ENCODE data around the gene NIFK. TPM values are rescaled to one million over a fixed set of nuclear protein-coding genes. Genes with fewer than 3 reads are reported as not detected.
A peak's percentile ranks its signal among the peaks of the same experiment; 100 is the strongest.

Gene NIFK
- total RNA-seq, 1 donor from 2014 or later, result 60.8 TPM

DNA sequence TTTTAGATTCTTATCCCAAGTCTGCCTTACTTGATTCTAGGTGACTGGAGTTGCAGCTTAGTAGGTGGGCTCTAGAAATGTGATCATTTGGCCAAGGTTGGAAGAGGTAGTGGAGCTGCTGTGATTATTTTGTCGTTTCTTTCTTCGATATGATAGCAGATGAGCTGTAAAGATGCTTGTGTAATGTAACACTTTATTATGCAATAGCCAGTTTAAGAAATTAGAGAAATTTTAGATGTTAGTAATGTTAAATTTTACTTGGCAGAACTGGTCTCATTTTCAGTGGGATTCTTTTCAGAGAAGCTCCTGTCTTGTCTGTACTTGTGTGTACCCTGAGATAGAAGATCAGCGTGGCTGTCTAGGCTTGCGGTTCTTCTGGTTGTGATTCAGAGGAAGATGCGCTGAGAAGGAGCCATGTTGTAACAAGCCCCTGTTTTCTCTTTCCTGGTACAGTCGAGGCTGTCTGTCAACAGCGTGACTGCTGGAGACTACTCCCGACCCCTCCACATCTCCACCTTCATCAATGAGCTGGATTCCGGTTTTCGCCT lies 28.1 kb upstream of the NIFK start:
- DNase-seq (ENCODE audit: low read depth), result no peak

DNA sequence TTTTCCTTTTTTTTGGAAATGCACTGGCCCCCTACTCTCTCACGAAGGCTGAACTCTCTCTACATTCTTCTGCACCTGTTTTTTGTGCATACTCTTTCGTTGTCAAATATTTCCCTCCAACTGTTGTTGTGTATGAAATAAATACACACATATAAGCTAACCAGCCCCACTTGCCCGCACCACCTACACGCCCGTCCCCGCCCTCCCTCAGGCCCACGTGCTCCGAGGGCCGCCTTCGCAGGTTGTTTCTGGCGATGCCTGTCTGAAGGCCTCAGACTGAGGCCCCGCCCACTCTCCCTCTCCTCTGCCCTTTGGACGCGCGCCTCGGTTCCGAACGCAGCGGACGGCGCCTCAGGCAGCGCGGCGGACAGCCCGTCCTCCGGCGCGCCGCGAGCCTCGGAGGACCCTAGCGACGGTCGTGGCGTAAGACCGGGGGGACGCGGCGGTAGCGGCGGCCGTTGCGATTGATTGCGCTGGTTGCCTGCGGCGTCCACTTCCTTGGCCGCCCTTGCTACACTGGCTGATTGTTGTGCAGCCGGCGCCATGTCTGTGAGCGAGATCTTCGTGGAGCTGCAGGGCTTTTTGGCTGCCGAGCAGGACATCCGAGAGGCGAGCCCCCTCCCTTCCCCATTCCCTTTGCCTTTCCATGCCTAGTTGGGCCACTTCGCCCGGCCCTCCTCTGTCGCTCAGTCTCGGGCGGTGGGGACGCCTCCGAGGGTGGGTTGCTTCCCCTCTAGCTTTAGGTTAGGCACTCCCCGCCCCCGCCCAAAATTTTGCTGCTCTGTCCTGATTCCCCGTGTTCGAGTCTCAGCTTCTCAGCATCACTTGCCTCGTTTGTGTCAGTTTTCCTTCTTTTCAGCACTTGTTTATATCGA lies 18.8 kb upstream of the NIFK start, which contains the start of gene TSN:
TSN (plus strand) TSS at position 415 of the 875 bp plus-strand sequence; CDS start at position 544, 129 bp downstream.
- H3K4me3 ChIP-seq (ENCODE audit: low read depth, low read length), result peak within 1 kb of the TSS; percentile 90
- TF ChIP-seq, protein P1, sequence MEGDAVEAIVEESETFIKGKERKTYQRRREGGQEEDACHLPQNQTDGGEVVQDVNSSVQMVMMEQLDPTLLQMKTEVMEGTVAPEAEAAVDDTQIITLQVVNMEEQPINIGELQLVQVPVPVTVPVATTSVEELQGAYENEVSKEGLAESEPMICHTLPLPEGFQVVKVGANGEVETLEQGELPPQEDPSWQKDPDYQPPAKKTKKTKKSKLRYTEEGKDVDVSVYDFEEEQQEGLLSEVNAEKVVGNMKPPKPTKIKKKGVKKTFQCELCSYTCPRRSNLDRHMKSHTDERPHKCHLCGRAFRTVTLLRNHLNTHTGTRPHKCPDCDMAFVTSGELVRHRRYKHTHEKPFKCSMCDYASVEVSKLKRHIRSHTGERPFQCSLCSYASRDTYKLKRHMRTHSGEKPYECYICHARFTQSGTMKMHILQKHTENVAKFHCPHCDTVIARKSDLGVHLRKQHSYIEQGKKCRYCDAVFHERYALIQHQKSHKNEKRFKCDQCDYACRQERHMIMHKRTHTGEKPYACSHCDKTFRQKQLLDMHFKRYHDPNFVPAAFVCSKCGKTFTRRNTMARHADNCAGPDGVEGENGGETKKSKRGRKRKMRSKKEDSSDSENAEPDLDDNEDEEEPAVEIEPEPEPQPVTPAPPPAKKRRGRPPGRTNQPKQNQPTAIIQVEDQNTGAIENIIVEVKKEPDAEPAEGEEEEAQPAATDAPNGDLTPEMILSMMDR (IDR thresholded peaks at IDR 0.05; ENCODE audit: insufficient read depth, low read length, poor library complexity, severe bottlenecking), result no peak
- peak; percentile 82 for DNase-seq (ENCODE audit: low read depth)
- no peaks in the 10 kb centered on the region for H3K36me3 ChIP-seq (ENCODE audit: control insufficient read depth, insufficient read depth, low read length)
- H3K27me3 ChIP-seq (ENCODE audit: control insufficient read depth, insufficient read depth, low read length), result no peaks in the 10 kb centered on the region

More for the DNA sequence above, 28.1 kb upstream of the NIFK start:
- no peak overlapping the region for H3K4me3 ChIP-seq (ENCODE audit: low read depth, low read length)
- H3K36me3 ChIP-seq (ENCODE audit: control insufficient read depth, insufficient read depth, low read length), result no peaks in the 10 kb centered on the region
- H3K27me3 ChIP-seq (ENCODE audit: control insufficient read depth, insufficient read depth, low read length), result no peaks in the 10 kb centered on the region
- TF ChIP-seq, protein P1 (IDR thresholded peaks at IDR 0.05; ENCODE audit: insufficient read depth, low read length, poor library complexity, severe bottlenecking), result no peak

DNA sequence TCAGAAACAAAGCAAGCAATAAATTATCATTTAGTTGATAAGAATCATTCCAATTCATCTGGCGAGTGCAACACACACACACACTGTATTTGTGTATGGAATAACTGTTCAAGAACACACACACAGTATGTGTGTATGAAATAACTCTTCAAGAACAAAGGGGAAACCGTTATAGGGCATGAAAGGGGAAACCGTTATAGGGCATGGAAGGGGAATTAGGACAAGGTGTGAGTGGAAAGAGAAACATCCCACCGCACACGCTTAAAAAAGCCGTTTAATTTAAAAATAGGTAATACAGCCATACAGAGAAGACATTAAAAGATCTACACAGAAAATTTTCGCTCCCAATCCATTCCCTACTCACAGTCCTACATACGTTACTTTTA lies 18.2 kb upstream of the NIFK start:
- Histone ChIP-seq H3K27me3 (ENCODE audit: control insufficient read depth, insufficient read depth, low read length) (no peaks in the 10 kb centered on the region), H3K4me3 (ENCODE audit: low read depth, low read length) (peak overlapping the region; percentile 90), H3K36me3 (ENCODE audit: control insufficient read depth, insufficient read depth, low read length) (no peaks in the 10 kb centered on the region)
- TF ChIP-seq, protein P1 (IDR thresholded peaks at IDR 0.05; ENCODE audit: insufficient read depth, low read length, poor library complexity, severe bottlenecking), result no peak
- no peak for DNase-seq (ENCODE audit: low read depth)

DNA sequence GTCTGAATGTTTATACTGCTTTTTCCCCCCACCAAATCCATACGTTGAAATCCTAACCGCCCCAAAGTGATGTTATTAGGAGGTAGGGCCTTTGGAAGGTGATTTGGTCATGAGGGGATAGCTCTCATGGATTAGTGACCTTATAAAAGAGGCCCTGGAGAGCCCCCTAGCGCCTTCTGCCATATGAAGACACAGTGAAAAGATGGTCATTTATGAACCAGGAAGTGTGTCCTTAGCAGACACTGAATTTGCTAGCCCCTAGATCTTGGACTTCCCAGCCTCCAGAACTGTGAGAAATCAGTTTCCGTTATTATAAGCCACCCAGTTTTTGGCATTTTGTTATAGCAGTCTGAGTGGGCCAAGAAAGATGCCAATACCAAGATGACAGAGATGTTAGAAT lies 11.5 kb upstream of the NIFK start:
- no peaks in the 10 kb centered on the region for H3K36me3 ChIP-seq (ENCODE audit: control insufficient read depth, insufficient read depth, low read length)
- H3K27me3 ChIP-seq (ENCODE audit: control insufficient read depth, insufficient read depth, low read length), result no peaks in the 10 kb centered on the region
- DNase-seq (ENCODE audit: low read depth), result no peak
- TF ChIP-seq, protein P1 (IDR thresholded peaks at IDR 0.05; ENCODE audit: insufficient read depth, low read length, poor library complexity, severe bottlenecking), result peak; percentile 32
- H3K4me3 ChIP-seq (ENCODE audit: low read depth, low read length), result no peak overlapping the region

DNA sequence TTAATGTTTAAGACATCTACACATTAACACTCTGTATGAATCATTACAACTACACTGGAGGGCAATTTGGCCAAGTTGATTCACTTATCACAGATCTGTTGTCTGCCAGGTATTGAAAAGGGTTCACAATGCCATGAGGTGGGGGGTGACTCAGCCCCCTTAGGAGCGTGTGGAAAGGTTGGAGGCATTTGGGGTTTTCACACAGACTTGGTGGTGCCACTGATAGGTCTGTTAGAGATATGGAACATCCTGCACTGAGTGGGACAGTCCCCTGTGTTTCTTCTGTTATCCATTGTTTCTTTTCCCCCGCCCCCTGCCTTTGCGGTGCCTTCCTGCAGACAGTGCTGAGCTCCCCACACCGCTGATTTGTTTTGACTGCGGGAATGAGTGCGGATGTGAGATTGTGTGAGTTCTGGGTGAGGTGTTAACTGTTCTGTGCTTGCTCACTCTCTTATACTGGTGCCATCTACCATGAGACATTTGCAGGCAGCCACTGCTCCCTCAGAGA lies 9.4 kb upstream of the NIFK start:
- Histone ChIP-seq H3K36me3 (ENCODE audit: control insufficient read depth, insufficient read depth, low read length) (no peaks in the 10 kb centered on the region), H3K4me3 (ENCODE audit: low read depth, low read length) (no peak overlapping the region), H3K27me3 (ENCODE audit: control insufficient read depth, insufficient read depth, low read length) (no peaks in the 10 kb centered on the region)
- DNase-seq (ENCODE audit: low read depth), result peak; percentile 50
- TF ChIP-seq, protein P1 (IDR thresholded peaks at IDR 0.05; ENCODE audit: insufficient read depth, low read length, poor library complexity, severe bottlenecking), result no peak
